PC-3 (cell line): ENCODE measurements around the gene TCF12. TPM values are rescaled to one million over a fixed set of nuclear protein-coding genes. Genes with fewer than 3 reads are reported as not detected.

Experiments
- ATAC-seq: fragments of 200-7000 bp; cut with Tn5 transposase; 2 replicates; pipeline ENCODE4 v1.9.1; 2020; ENCODE audit warnings: mild to moderate bottlenecking, moderate library complexity
- BruUV-seq: library from RNA; stranded (reverse); fragments of 400-500 nt; replicated peaks from 2 replicates; lab custom pipeline; 2021; lab: Mats Ljungman, UMichigan
- CTCF ChIA-PET: fragments of 300-600 bp; sonication (Branson Sonifier 250); formaldehyde crosslinking; loops from one replicate; lab custom pipeline; 2022; ENCODE audit warnings: antibody characterized with exemption; lab: Charles Lee
- POLR2A ChIA-PET: fragments of 300-600 bp; sonication (Branson Sonifier 250); formaldehyde crosslinking; loops from one replicate; lab custom pipeline; 2022; ENCODE audit warnings: antibody characterized with exemption; ENCODE audit not compliant: unreplicated experiment; lab: Charles Lee
- DNase-seq: peaks from one replicate; pipeline ENCODE4 v3.0.0-alpha.2; 2015
- H2AFZ ChIP-seq: fragments of 300-600 bp; sonication (generic); 2 replicates; pipeline ENCODE4 v1.6.0; 2016; ENCODE audit warnings: antibody characterized with exemption, low read length
- H3F3A ChIP-seq: fragments of 300-600 bp; sonication (generic); one replicate; pipeline ENCODE4 v1.6.0; 2017; ENCODE audit warnings: antibody characterized with exemption, low read length, control low read depth, mild to moderate bottlenecking; ENCODE audit not compliant: unreplicated experiment
- H3K27ac ChIP-seq: fragments of 300-600 bp; sonication (generic); 2 replicates; pipeline ENCODE4 v1.5.1; 2016; ENCODE audit warnings: mild to moderate bottlenecking, low read length
- H3K27me3 ChIP-seq: fragments of 300-600 bp; sonication (generic); 2 replicates; pipeline ENCODE4 v1.6.1; 2016; ENCODE audit warnings: low read length, mixed read lengths
- H3K36me3 ChIP-seq: fragments of 300-600 bp; sonication (generic); 2 replicates; pipeline ENCODE4 v1.6.1; 2016; ENCODE audit warnings: low read depth, mixed run types, low read length, mixed read lengths
- H3K4me1 ChIP-seq: fragments of 300-600 bp; sonication (generic); 2 replicates; pipeline ENCODE4 v1.5.1; 2016; ENCODE audit warnings: low read length; ENCODE audit not compliant: insufficient read depth
- H3K4me2 ChIP-seq: fragments of 300-600 bp; sonication (generic); 2 replicates; pipeline ENCODE4 v1.6.0; 2016; ENCODE audit warnings: low read length
- H3K4me3 ChIP-seq: fragments of 300-600 bp; sonication (generic); 2 replicates; pipeline ENCODE4 v1.5.1; 2016; ENCODE audit warnings: mild to moderate bottlenecking, low read length, mixed read lengths
- H3K79me2 ChIP-seq: fragments of 300-600 bp; sonication (generic); 2 replicates; pipeline ENCODE4 v1.6.1; 2017; ENCODE audit warnings: low read length, mixed read lengths
- H3K9ac ChIP-seq: fragments of 300-600 bp; sonication (generic); 2 replicates; pipeline ENCODE4 v1.6.0; 2016; ENCODE audit warnings: mild to moderate bottlenecking, low read length
- H3K9me2 ChIP-seq: fragments of 300-600 bp; sonication (generic); replicated peaks from 2 replicates; pipeline ENCODE4 v1.6.1; 2016; ENCODE audit warnings: mixed run types, low read length, mixed read lengths
- H3K9me3 ChIP-seq: fragments of 300-600 bp; sonication (generic); 2 replicates; pipeline ENCODE4 v1.6.1; 2016; ENCODE audit warnings: low read length, mixed read lengths
- H4K20me1 ChIP-seq: fragments of 300-600 bp; sonication (generic); 2 replicates; pipeline ENCODE4 v1.6.1; 2016; ENCODE audit warnings: low read length, mixed read lengths
- EZH2 ChIP-seq: fragments of 300-600 bp; sonication (generic); IDR thresholded peaks from one replicate; pipeline ENCODE4 v1.6.1; 2017; ENCODE audit warnings: antibody characterized with exemption, mild to moderate bottlenecking, low read length; ENCODE audit not compliant: unreplicated experiment
- EZH2phosphoT487 ChIP-seq: fragments of 300-600 bp; sonication (generic); IDR thresholded peaks from 2 replicates; pipeline ENCODE4 v1.6.1; 2018; ENCODE audit warnings: mild to moderate bottlenecking, antibody characterized with exemption, low read length, borderline replicate concordance
- intact Hi-C: fragments of 100-400 bp; cut with micrococcal nuclease; formaldehyde crosslinking; loops from 2 replicates; pipeline ENCODE4 v1.9.0; 2023
- total RNA-seq: library from RNA; depleted of rRNA; stranded (reverse); fragments of >200 nt; gene quantifications from 2 replicates; pipeline ENCODE4 v1.2.3, GENCODE V29; 2014
- TF ChIP-seq, protein P1 (sequence below): fragments of 300-600 bp; sonication (generic); conservative IDR thresholded peaks from 2 replicates; pipeline ENCODE4 v1.5.1; 2017; ENCODE audit warnings: antibody characterized with exemption, low read depth, mild to moderate bottlenecking, low read length

TCF12 gene
- total RNA-seq, 1 experiment from 2014 or later, result 103 TPM

DNA sequence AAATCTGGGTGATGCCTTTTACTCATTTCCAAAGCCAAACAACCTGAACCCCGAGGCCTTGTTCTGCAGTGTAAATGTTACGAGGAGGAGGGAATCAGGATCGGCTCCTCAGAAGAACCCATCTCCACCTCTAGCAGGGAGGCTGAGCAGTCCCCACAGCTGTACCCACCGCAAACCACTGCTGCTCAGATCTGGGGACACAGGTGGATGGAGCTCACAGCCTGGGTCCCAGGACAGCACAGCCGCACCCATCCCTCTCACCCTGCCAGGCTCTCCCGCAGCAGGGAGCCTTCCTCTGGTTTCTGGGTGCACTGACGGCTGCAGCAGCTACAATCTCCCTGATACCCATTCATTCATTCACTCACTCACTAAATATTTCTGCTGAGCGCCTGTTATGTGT lies 413.9 kb downstream of the TCF12 start:
- no peak for TF ChIP-seq EZH2phosphoT487
- TF ChIP-seq EZH2, result no peak
- TF ChIP-seq, protein P1, sequence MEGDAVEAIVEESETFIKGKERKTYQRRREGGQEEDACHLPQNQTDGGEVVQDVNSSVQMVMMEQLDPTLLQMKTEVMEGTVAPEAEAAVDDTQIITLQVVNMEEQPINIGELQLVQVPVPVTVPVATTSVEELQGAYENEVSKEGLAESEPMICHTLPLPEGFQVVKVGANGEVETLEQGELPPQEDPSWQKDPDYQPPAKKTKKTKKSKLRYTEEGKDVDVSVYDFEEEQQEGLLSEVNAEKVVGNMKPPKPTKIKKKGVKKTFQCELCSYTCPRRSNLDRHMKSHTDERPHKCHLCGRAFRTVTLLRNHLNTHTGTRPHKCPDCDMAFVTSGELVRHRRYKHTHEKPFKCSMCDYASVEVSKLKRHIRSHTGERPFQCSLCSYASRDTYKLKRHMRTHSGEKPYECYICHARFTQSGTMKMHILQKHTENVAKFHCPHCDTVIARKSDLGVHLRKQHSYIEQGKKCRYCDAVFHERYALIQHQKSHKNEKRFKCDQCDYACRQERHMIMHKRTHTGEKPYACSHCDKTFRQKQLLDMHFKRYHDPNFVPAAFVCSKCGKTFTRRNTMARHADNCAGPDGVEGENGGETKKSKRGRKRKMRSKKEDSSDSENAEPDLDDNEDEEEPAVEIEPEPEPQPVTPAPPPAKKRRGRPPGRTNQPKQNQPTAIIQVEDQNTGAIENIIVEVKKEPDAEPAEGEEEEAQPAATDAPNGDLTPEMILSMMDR, result no peak
- Histone ChIP-seq H3K27me3 (no peaks in the 10 kb centered on the region), H3K4me3 (no peak overlapping the region), H4K20me1 (no peaks in the 10 kb centered on the region), H3K79me2 (no peaks in the 10 kb centered on the region), H2AFZ (no peak overlapping the region), H3K9me3 (no peaks in the 10 kb centered on the region), H3F3A (no peaks in the 10 kb centered on the region), H3K9ac (no peak overlapping the region), H3K4me2 (no peak overlapping the region), H3K27ac (no peak overlapping the region), H3K4me1 (peaks cover 16% of the 10 kb centered on the region), H3K36me3 (no peaks in the 10 kb centered on the region), H3K9me2 (no peaks in the 10 kb centered on the region)
- POLR2A ChIA-PET, result no interaction called here
- no peak for ATAC-seq
- intact Hi-C loops, result no loop called here
- no peak for DNase-seq
- CTCF ChIA-PET, result no interaction called here
- no TSS peak for BruUV-seq

DNA sequence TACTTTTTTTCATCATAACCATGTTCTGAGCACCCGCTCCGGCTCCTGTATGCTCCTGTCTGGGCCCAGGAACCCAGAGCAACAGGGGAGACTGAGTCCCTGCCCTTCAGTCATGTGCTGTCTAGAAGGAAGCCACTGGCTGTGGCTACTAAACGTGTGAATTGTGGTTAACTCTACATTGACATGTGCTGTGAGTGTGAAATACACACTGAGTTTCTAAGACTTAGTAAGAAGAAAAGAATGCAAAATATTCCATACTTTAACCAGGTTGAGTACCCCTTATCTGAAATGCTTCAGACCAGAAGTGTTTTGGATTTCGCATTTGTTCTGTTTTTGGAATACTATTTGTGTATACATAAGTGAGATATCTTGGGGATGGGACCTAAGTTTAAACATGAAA lies 415.0 kb downstream of the TCF12 start:
- Histone ChIP-seq H3K4me2 (no peak overlapping the region), H3F3A (no peaks in the 10 kb centered on the region), H3K36me3 (no peaks in the 10 kb centered on the region), H3K79me2 (no peaks in the 10 kb centered on the region), H3K4me3 (no peak overlapping the region), H3K27ac (no peak overlapping the region), H3K4me1 (peaks cover 16% of the 10 kb centered on the region), H2AFZ (no peak overlapping the region), H3K9me3 (no peaks in the 10 kb centered on the region), H3K9me2 (no peaks in the 10 kb centered on the region), H3K9ac (no peak overlapping the region), H3K27me3 (no peaks in the 10 kb centered on the region), H4K20me1 (no peaks in the 10 kb centered on the region)
- TF ChIP-seq EZH2phosphoT487 (no peak), EZH2 (no peak)
- TF ChIP-seq, protein P1, result no peak
- DNase-seq (peak; percentile 27), ATAC-seq (no peak)
- intact Hi-C loops, result no loop called here
- ChIA-PET CTCF (interaction anchor here (0.7 kb wide), 1 partner anchor 117 kb away, joined by 3 read pairs; no protein-coding TSS in a partner anchor), POLR2A (no interaction called here)
- no TSS peak for BruUV-seq

DNA sequence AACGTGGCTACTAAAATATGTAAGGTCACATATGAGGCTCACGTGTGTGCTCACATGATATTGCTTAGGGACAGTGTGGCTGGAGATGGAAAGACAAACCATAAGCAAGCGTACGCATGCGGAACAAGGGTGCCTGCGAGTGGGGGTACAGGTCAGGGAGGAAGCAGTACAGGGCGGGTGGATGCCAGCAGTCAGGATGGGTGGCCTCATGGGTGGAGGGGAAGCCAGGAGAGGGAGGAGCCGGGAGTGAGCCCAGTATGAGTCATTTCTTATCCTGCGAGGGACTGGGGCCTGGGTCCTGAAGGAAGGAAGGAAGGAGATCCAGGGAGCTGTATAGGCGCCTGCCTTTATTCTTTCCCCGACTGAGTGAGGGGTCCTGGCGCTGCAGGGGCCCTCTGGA lies 415.8 kb downstream of the TCF12 start:
- Histone ChIP-seq H2AFZ (0 out of 2 replicates have a peak overlapping the region, but pooled peaks have one; percentile 53), H3K79me2 (no peaks in the 10 kb centered on the region), H3K4me1 (peaks cover 16% of the 10 kb centered on the region), H3K9me2 (no peaks in the 10 kb centered on the region), H3K4me2 (peak overlapping the region; percentile 62), H3K36me3 (no peaks in the 10 kb centered on the region), H3K9me3 (no peaks in the 10 kb centered on the region), H3K27me3 (no peaks in the 10 kb centered on the region), H4K20me1 (no peaks in the 10 kb centered on the region), H3K27ac (no peak overlapping the region), H3K9ac (no peak overlapping the region), H3K4me3 (no peak overlapping the region), H3F3A (no peaks in the 10 kb centered on the region)
- ChIA-PET CTCF (interaction anchor here (0.7 kb wide), 1 partner anchor 118 kb away, joined by 3 read pairs; no protein-coding TSS in a partner anchor), POLR2A (no interaction called here)
- intact Hi-C loops, result no loop called here
- TF ChIP-seq EZH2phosphoT487 (no peak), EZH2 (no peak)
- TF ChIP-seq, protein P1, result no peak
- ATAC-seq (peak; percentile 97), DNase-seq (peak; percentile 62)
- BruUV-seq, result no TSS peak
